Measurements from ENCODE around the gene SMYD3.

DNA sequence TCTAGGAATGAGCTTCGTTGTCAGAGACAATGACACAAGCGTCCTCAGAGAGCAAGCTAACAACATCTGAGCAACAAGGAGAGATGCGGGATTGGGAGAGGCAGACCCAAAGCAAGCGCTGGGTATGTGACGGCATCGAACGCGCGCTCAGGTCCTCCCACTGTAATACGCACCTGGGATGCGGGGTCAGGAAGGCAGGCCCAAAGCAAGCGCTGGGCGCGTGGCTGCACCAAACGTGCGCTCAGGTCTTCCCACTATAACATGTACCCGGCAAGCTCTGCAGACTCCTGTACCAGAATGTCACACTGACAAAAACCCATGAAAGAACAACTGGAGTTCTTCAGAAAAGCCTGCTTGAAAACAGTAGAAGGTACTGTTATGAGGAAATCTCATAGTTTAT lies 653.8 kb downstream of the SMYD3 start:
- TF ChIP-seq, protein P1, sequence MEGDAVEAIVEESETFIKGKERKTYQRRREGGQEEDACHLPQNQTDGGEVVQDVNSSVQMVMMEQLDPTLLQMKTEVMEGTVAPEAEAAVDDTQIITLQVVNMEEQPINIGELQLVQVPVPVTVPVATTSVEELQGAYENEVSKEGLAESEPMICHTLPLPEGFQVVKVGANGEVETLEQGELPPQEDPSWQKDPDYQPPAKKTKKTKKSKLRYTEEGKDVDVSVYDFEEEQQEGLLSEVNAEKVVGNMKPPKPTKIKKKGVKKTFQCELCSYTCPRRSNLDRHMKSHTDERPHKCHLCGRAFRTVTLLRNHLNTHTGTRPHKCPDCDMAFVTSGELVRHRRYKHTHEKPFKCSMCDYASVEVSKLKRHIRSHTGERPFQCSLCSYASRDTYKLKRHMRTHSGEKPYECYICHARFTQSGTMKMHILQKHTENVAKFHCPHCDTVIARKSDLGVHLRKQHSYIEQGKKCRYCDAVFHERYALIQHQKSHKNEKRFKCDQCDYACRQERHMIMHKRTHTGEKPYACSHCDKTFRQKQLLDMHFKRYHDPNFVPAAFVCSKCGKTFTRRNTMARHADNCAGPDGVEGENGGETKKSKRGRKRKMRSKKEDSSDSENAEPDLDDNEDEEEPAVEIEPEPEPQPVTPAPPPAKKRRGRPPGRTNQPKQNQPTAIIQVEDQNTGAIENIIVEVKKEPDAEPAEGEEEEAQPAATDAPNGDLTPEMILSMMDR (IDR thresholded peaks at IDR 0.05): no peak
- no peak for TF ChIP-seq POLR2AphosphoS5 (IDR thresholded peaks at IDR 0.05)
